Upper lobe of left lung (tissue), 4 donors: Measurements from ENCODE around the gene TREX2.

Experiments used
- CTCF ChIP-seq, 6 experiments: fragments of 450-650 bp in 4 of 6; fragments of 200-600 bp in 2 of 6; sonication (generic) in 2 of 6; IDR thresholded peaks; one replicate each; pipeline ENCODE4 v1.5.1; 2016 to 2019; ENCODE audit warnings: antibody characterized with exemption in 6 of 6
- POLR2A ChIP-seq, 4 donors: fragments of 450-650 bp; IDR thresholded peaks; one replicate each; pipeline ENCODE4 v1.5.1; 2016 to 2017; ENCODE audit warnings: antibody characterized with exemption in 4 of 4, mild to moderate bottlenecking in 2 of 4
- POLR2AphosphoS5 ChIP-seq, 2 donors: sonication (generic); formaldehyde crosslinking; IDR thresholded peaks; one replicate each; pipeline ENCODE4 v1.5.1; 2017; ENCODE audit warnings: antibody characterized with exemption in 2 of 2

- no peak for TF ChIP-seq CTCF (IDR thresholded peaks at IDR 0.05)
- TF ChIP-seq POLR2AphosphoS5 (IDR thresholded peaks at IDR 0.05) = no peak
- no peak for TF ChIP-seq POLR2A (IDR thresholded peaks at IDR 0.05)
Measured at GRCh38 chrX:153448556-153449367, 2.9 kb upstream of the TREX2 start.
